NOMO-1 treated with DMSO at 0.1 percent for 48 hours (cell line): ENCODE data around the gene NUDT22.

Experiments
- DNase-seq: peaks from one replicate; lab custom pipeline; 2025; ENCODE audit not compliant: unreplicated experiment; lab: John Stamatoyannopoulos, UW

The NUDT22 gene

GRCh38 chr11:64225608-64226506 lies at the start of gene NUDT22, which contains the start of gene TRPT1:
Gene NUDT22 (plus strand): TSS chr11:64226274. CDS start chr11:64226653, 379 bp downstream.
Gene TRPT1 (minus strand): TSS chr11:64226186. CDS start chr11:64225860, 326 bp downstream.
- DNase-seq, result peak; percentile 80

- DNase-seq, result no peak
Measured at GRCh38 chr11:64176751-64177150, 49.3 kb upstream of the NUDT22 start.

GRCh38 chr11:64178203-64178602 lies 47.9 kb upstream of the NUDT22 start:
- no peak for DNase-seq

GRCh38 chr11:64178951-64179639 lies 47.0 kb upstream of the NUDT22 start:
- DNase-seq, result no peak

- no peak for DNase-seq
Measured at GRCh38 chr11:64180891-64181290, 45.2 kb upstream of the NUDT22 start.

- DNase-seq, result peak; percentile 85
Measured at GRCh38 chr11:64181506-64182411, 44.3 kb upstream of the NUDT22 start.

- DNase-seq, result no peak
Measured at GRCh38 chr11:64183890-64184289, 42.2 kb upstream of the NUDT22 start.

- DNase-seq, result peak; percentile 50
Measured at GRCh38 chr11:64185175-64185692, 40.8 kb upstream of the NUDT22 start.

GRCh38 chr11:64185693-64186491 lies 40.2 kb upstream of the NUDT22 start, which contains the start of gene STIP1:
Gene STIP1 (plus strand): TSS chr11:64186171. CDS start chr11:64186262, 91 bp downstream.
- peak; percentile 100 for DNase-seq

GRCh38 chr11:64186492-64187165 lies 39.4 kb upstream of the NUDT22 start:
- DNase-seq, result no peak

GRCh38 chr11:64192434-64192833 lies 33.6 kb upstream of the NUDT22 start:
- DNase-seq, result no peak

- DNase-seq, result no peak
Measured at GRCh38 chr11:64196626-64197025, 29.4 kb upstream of the NUDT22 start.

- no peak for DNase-seq
Measured at GRCh38 chr11:64198511-64198910, 27.6 kb upstream of the NUDT22 start.

GRCh38 chr11:64201543-64201942 lies 24.5 kb upstream of the NUDT22 start:
- DNase-seq, result no peak

- no peak for DNase-seq
Measured at GRCh38 chr11:64202992-64203391, 23.1 kb upstream of the NUDT22 start.

GRCh38 chr11:64203421-64204079 lies 22.5 kb upstream of the NUDT22 start:
- no peak for DNase-seq

- no peak for DNase-seq
Measured at GRCh38 chr11:64204080-64204440, 22.0 kb upstream of the NUDT22 start.

GRCh38 chr11:64204464-64204989 lies 21.5 kb upstream of the NUDT22 start:
- peak; percentile 83 for DNase-seq
